ENCODE measurements around the gene RERE. TPM values are rescaled to one million over a fixed set of nuclear protein-coding genes. Genes with fewer than 3 reads are reported as not detected.
A peak's percentile ranks its signal among the peaks of the same experiment; 100 is the strongest.

RERE gene
- total and polyA plus RNA-seq, 2 donors (not counting 3 experiments of a cell fraction or from before 2014, with no cell fraction given) = 14.1 to 113 TPM

- peak; percentile 87 for DNase-seq (ENCODE audit: low read depth, low spot score)
- Histone ChIP-seq H3K4me3 (replicated peaks in 1 of 3; ENCODE audit: insufficient read depth in 1 of 3, low read depth in 1 of 3, low read length in 3 of 3) (peak overlapping the region in 1 of 3 experiments; percentile 57), H3K36me3 (ENCODE audit: control insufficient read depth in 2 of 2, extremely low read depth in 1 of 2, insufficient read depth in 2 of 2, low read length in 2 of 2) (no peaks in the 10 kb centered on the region), H3K4me1 (ENCODE audit: control insufficient read depth, extremely low read depth, insufficient read depth, low read length) (peaks cover 44% of the 10 kb centered on the region), H3K9me1 (replicated peaks; ENCODE audit: control insufficient read depth, extremely low read depth, insufficient read depth, low read length) (no peaks in the 10 kb centered on the region), H3K4me2 (ENCODE audit: insufficient read depth, low read length) (peak overlapping the region; percentile 94), H3K27ac (ENCODE audit: insufficient read depth, low read depth, low read length) (peak overlapping the region; percentile 67), H2AFZ (ENCODE audit: low read depth, low read length) (no peak overlapping the region), H3K27me3 (ENCODE audit: control insufficient read depth in 2 of 2, insufficient read depth in 2 of 2, low read length in 2 of 2) (no peaks in the 10 kb centered on the region), H3K9ac (replicated peaks; ENCODE audit: extremely low read depth, insufficient read depth, low read length) (peak overlapping the region; percentile 62), H3K9me3 (replicated peaks; ENCODE audit: control insufficient read depth, insufficient read depth, low read length) (no peaks in the 10 kb centered on the region), H3K79me2 (ENCODE audit: control insufficient read depth, insufficient read depth, low read length) (peaks cover 49% of the 10 kb centered on the region), H4K20me1 (replicated peaks; ENCODE audit: control insufficient read depth, extremely low read depth, insufficient read depth, low read length) (no peaks in the 10 kb centered on the region)
- CTCF ChIA-PET = interaction anchor here (0.8 to 1.8 kb wide), 13 partner anchors 8 to 252 kb away, joined by 3 to 35 read pairs (median 4); no protein-coding TSS in a partner anchor
- TF ChIP-seq POLR2AphosphoS5 (IDR thresholded peaks at IDR 0.05; ENCODE audit: insufficient read depth, low read depth, low read length) (no peak), EZH2 (IDR thresholded peaks at IDR 0.05; ENCODE audit: borderline replicate concordance, low read depth, low read length, severe bottlenecking) (no peak), GATA2 (IDR thresholded peaks at IDR 0.05; ENCODE audit: insufficient read depth, insufficient read length, low read depth, low read length) (peak; percentile 76), MYC (IDR thresholded peaks at IDR 0.05; ENCODE audit: low read depth, low read length) (no peak), JUN (IDR thresholded peaks at IDR 0.05; ENCODE audit: borderline replicate concordance, insufficient read depth, insufficient read length, low read depth) (peak; percentile 66), POLR2A (IDR thresholded peaks at IDR 0.05; ENCODE audit: low read depth, low read length) (no peak), MAX (IDR thresholded peaks at IDR 0.05; ENCODE audit: insufficient read depth, insufficient read length) (no peak), FOS (IDR thresholded peaks at IDR 0.05; ENCODE audit: borderline replicate concordance, insufficient read depth, low read length) (peak; percentile 71), CTCF (IDR thresholded peaks at IDR 0.05; ENCODE audit: extremely low read depth in 1 of 2, insufficient read depth in 1 of 2, low read depth in 1 of 2, low read length in 2 of 2) (no peak)
- POLR2A ChIA-PET = interaction anchor here (0.6 to 1.0 kb wide), 4 partner anchors 13 to 681 kb away, joined by 3 to 7 read pairs (median 4); no protein-coding TSS in a partner anchor
- BruUV-seq (replicated peaks) = no TSS peak
- intact Hi-C loops (cut with micrococcal nuclease) = no loop called here
- dilution Hi-C loops (cut with MboI; ENCODE audit: extremely low pct_ligation_motif_present, low sequenced_read_pairs) = no loop called here
- FAIRE-seq = peak; percentile 79
These were observed 4.2 kb downstream of the RERE start for GRCh38 chr1:8813016-8813763.
